Measurements from ENCODE around the gene RNH1. TPM values are rescaled to one million over a fixed set of nuclear protein-coding genes. Genes with fewer than 3 reads are reported as not detected.

The RNH1 gene
- polyA plus RNA-seq, 1 of the 3 experiments (the other 2 are of a cell fraction): 147 TPM

DNA sequence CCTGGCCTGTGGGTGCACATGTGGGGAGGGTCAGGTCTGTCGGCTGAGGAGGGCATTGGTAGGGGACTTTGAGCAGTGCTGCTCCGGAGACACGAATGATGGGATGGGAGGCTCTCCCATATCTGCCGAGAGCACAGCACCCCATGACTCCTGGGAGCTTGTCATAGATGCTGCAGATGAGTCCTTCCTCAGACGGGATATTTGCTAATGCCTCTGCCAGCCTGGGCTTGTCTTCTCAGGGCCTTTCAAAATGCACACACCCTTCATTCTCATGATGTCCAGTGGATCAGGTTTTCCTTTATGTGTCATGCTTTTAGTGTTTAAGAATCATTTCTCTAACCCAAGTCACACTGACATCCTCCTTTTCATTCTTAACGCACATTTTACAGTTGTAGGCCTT, 8.1 kb upstream of the RNH1 start (continued):
- TF ChIP-seq, protein P1, sequence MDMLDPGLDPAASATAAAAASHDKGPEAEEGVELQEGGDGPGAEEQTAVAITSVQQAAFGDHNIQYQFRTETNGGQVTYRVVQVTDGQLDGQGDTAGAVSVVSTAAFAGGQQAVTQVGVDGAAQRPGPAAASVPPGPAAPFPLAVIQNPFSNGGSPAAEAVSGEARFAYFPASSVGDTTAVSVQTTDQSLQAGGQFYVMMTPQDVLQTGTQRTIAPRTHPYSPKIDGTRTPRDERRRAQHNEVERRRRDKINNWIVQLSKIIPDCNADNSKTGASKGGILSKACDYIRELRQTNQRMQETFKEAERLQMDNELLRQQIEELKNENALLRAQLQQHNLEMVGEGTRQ (IDR thresholded peaks at IDR 0.05; ENCODE audit: borderline replicate concordance, low read depth, low read length): no peak
- TF ChIP-seq, protein P2, sequence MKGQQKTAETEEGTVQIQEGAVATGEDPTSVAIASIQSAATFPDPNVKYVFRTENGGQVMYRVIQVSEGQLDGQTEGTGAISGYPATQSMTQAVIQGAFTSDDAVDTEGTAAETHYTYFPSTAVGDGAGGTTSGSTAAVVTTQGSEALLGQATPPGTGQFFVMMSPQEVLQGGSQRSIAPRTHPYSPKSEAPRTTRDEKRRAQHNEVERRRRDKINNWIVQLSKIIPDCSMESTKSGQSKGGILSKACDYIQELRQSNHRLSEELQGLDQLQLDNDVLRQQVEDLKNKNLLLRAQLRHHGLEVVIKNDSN (IDR thresholded peaks at IDR 0.05; ENCODE audit: borderline replicate concordance, low read depth): no peak
- TF ChIP-seq TCF12 (IDR thresholded peaks at IDR 0.05): no peak
- TF ChIP-seq YY1 (IDR thresholded peaks at IDR 0.05; ENCODE audit: low read depth): no peak
- TF ChIP-seq, protein P3, sequence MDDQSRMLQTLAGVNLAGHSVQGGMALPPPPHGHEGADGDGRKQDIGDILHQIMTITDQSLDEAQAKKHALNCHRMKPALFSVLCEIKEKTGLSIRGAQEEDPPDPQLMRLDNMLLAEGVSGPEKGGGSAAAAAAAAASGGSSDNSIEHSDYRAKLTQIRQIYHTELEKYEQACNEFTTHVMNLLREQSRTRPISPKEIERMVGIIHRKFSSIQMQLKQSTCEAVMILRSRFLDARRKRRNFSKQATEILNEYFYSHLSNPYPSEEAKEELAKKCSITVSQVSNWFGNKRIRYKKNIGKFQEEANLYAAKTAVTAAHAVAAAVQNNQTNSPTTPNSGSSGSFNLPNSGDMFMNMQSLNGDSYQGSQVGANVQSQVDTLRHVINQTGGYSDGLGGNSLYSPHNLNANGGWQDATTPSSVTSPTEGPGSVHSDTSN (IDR thresholded peaks at IDR 0.05): no peak
- no peak for TF ChIP-seq RXRA (IDR thresholded peaks at IDR 0.05; ENCODE audit: borderline replicate concordance, low read depth)
- TF ChIP-seq RAD21 (IDR thresholded peaks at IDR 0.05; ENCODE audit: low read length): no peak
- TF ChIP-seq FOSL2 (IDR thresholded peaks at IDR 0.05; ENCODE audit: borderline replicate concordance, low read depth): no peak
- TF ChIP-seq, protein P4, sequence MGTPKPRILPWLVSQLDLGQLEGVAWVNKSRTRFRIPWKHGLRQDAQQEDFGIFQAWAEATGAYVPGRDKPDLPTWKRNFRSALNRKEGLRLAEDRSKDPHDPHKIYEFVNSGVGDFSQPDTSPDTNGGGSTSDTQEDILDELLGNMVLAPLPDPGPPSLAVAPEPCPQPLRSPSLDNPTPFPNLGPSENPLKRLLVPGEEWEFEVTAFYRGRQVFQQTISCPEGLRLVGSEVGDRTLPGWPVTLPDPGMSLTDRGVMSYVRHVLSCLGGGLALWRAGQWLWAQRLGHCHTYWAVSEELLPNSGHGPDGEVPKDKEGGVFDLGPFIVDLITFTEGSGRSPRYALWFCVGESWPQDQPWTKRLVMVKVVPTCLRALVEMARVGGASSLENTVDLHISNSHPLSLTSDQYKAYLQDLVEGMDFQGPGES (IDR thresholded peaks at IDR 0.05; ENCODE audit: low read depth, low read length): no peak

DNA sequence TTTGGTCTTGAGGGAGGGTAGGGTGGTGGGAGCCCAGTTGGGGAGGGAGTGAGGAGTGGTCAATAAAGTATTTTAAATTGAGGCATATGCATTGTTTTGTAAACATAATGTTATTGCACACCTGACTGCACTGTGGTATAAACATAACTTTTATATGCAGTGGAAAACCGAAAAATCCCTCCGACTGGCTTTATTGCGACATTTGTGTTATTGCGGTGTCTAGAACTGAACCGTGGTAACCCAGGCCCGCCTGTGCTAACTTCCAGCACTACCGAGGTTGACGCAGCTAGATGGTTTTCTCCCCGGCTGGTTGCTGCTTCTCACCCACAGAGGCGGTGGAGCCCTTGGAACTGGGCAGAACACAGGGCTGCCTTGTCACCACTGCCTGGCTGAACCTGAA, 7.6 kb upstream of the RNH1 start:
- 93% methylated on average over 10 of the region's 10 CpGs for WGBS (ENCODE audit: low lambda C conversion rate)
- peaks cover 4% of the 10 kb centered on the region for H3F3A ChIP-seq (replicated peaks; ENCODE audit: insufficient read depth)
- H3K27ac ChIP-seq (ENCODE audit: low read depth in 2 of 2, low read length in 1 of 2): no peak overlapping the region
- no peaks in the 10 kb centered on the region for H3K79me2 ChIP-seq (ENCODE audit: insufficient read depth)
- H2AFZ ChIP-seq (ENCODE audit: low read depth): no peak overlapping the region
- no peak for TF ChIP-seq FOSL2 (IDR thresholded peaks at IDR 0.05; ENCODE audit: borderline replicate concordance, low read depth)
- TF ChIP-seq GATA2 (CRISPR knock-in tag; IDR thresholded peaks at IDR 0.05): no peak
- TF ChIP-seq GABPA (IDR thresholded peaks at IDR 0.05; ENCODE audit: low read depth): no peak
- TF ChIP-seq, protein P2 (IDR thresholded peaks at IDR 0.05; ENCODE audit: borderline replicate concordance, low read depth): no peak
- no peak for TF ChIP-seq TCF12 (IDR thresholded peaks at IDR 0.05)
- TF ChIP-seq EP300 (IDR thresholded peaks at IDR 0.05; ENCODE audit: borderline replicate concordance in 1 of 2, low read depth in 1 of 2, low read length in 1 of 2): no peak
- TF ChIP-seq NFIC (IDR thresholded peaks at IDR 0.05; ENCODE audit: borderline replicate concordance): no peak
- TF ChIP-seq, protein P1 (IDR thresholded peaks at IDR 0.05; ENCODE audit: borderline replicate concordance, low read depth, low read length): no peak
- no peak for TF ChIP-seq RAD21 (IDR thresholded peaks at IDR 0.05; ENCODE audit: low read length)
- no peak for TF ChIP-seq RFX5 (IDR thresholded peaks at IDR 0.05; ENCODE audit: low read length)
- no peak for TF ChIP-seq RCOR1 (IDR thresholded peaks at IDR 0.05; ENCODE audit: low read length)
- TF ChIP-seq CHD2 (IDR thresholded peaks at IDR 0.05; ENCODE audit: low read length, partially characterized antibody): no peak
- no peak for TF ChIP-seq SIN3A (IDR thresholded peaks at IDR 0.05; ENCODE audit: borderline replicate concordance, low read depth, low read length)
- TF ChIP-seq, protein P3 (IDR thresholded peaks at IDR 0.05): no peak
- H3K27me3 ChIP-seq (ENCODE audit: insufficient read depth): no peaks in the 10 kb centered on the region
- H3K4me1 ChIP-seq (ENCODE audit: control insufficient read depth in 1 of 2, insufficient read depth in 2 of 2, low read depth in 1 of 2, low read length in 1 of 2): no peaks in the 10 kb centered on the region; a peak in 1 of 4 replicates
- no peaks in the 10 kb centered on the region for H3K9me2 ChIP-seq
- CTCF ChIA-PET: interaction anchor here (1.4 kb wide), 1 partner anchor 66 kb away, joined by 3 read pairs; no protein-coding TSS in a partner anchor
- peaks cover 2 to 34% of the 10 kb centered on the region in 2 experiments for H3K36me3 ChIP-seq (replicated peaks in 1 of 2; ENCODE audit: control insufficient read depth in 1 of 2, insufficient read depth in 2 of 2, low read length in 1 of 2)
- DNase-seq: no peak
- no peak overlapping the region for H3K4me3 ChIP-seq (ENCODE audit: low read depth in 2 of 2, low read length in 1 of 2)
- H4K20me1 ChIP-seq (ENCODE audit: insufficient read depth): no peaks in the 10 kb centered on the region
- POLR2A ChIA-PET: no interaction called here
- H3K4me2 ChIP-seq: no peak overlapping the region
- peaks cover 7% of the 10 kb centered on the region; the same call in 1 of the 2 replicates for H3K9me3 ChIP-seq
- H3K9ac ChIP-seq: no peak overlapping the region

Measured in SK-N-SH (cell line).